HL-60 (cell line): ENCODE measurements around the gene GSTT2.
A peak's percentile ranks its signal among the peaks of the same experiment; 100 is the strongest.

ENCODE experiments used
- DNase-seq, 2 experiments: peaks; one replicate each; pipeline ENCODE4 v3.0.0-alpha.2; 2010 to 2020; ENCODE audit warnings: low read depth in 1 of 2, low spot score in 1 of 2
- H3K27ac ChIP-seq: fragments of 250-450 bp; sonication (Bioruptor Pico); replicated peaks from 2 replicates; pipeline ENCODE4 v1.5.1; 2020; ENCODE audit warnings: mild to moderate bottlenecking, moderate library complexity
- H3K27me3 ChIP-seq: fragments of 250-450 bp; sonication (Bioruptor Pico); 2 replicates; pipeline ENCODE4 v1.5.1; 2021; ENCODE audit warnings: mild to moderate bottlenecking, moderate library complexity; ENCODE audit not compliant: insufficient read depth, poor library complexity, severe bottlenecking
- H3K4me3 ChIP-seq: replicated peaks from 2 replicates; pipeline ENCODE4 v1.5.1; 2011; ENCODE audit warnings: mild to moderate bottlenecking, control low read depth, low read length; ENCODE audit not compliant: insufficient read depth
- CTCF ChIP-seq: IDR thresholded peaks from one replicate; pipeline ENCODE4 v1.5.1; 2011; ENCODE audit warnings: low read length, control low read depth, inconsistent platforms; ENCODE audit not compliant: insufficient read depth
- GABPA ChIP-seq: IDR thresholded peaks from 2 replicates; pipeline ENCODE4 v1.6.1; 2012; ENCODE audit warnings: low read depth
- POLR2AphosphoS5 ChIP-seq: IDR thresholded peaks from 2 replicates; pipeline ENCODE4 v1.6.1; 2012; ENCODE audit warnings: low read depth
- REST ChIP-seq: IDR thresholded peaks from 2 replicates; pipeline ENCODE4 v1.6.1; 2012; ENCODE audit warnings: low read depth; ENCODE audit not compliant: insufficient replicate concordance
- SPI1 ChIP-seq: IDR thresholded peaks from 2 replicates; pipeline ENCODE4 v1.6.1; 2012; ENCODE audit warnings: low read depth, mild to moderate bottlenecking, borderline replicate concordance

The GSTT2 gene

GRCh38 chr22:24006207-24006913 is 26.4 kb downstream of the GSTT2 start:
- TF ChIP-seq SPI1: no peak
- TF ChIP-seq GABPA: no peak
- no peak for TF ChIP-seq REST
- no peak for TF ChIP-seq POLR2AphosphoS5
- TF ChIP-seq CTCF: no peak
- no peak overlapping the region for H3K4me3 ChIP-seq
- no peaks in the 10 kb centered on the region for H3K27me3 ChIP-seq
- H3K27ac ChIP-seq: no peak overlapping the region
- DNase-seq: no peak

- no peak overlapping the region for H3K27ac ChIP-seq
- H3K27me3 ChIP-seq: no peaks in the 10 kb centered on the region
- no peak for TF ChIP-seq GABPA
- no peak for TF ChIP-seq SPI1
- no peak for TF ChIP-seq REST
- TF ChIP-seq CTCF: no peak
- TF ChIP-seq POLR2AphosphoS5: no peak
- no peak overlapping the region for H3K4me3 ChIP-seq
- DNase-seq: no peak
Observed at GRCh38 chr22:24006914-24007214, 26.9 kb downstream of the GSTT2 start.

- no peaks in the 10 kb centered on the region for H3K27me3 ChIP-seq
- TF ChIP-seq SPI1 (peak; percentile 58; the same call in 1 of the 2 replicates), CTCF (no peak)
- no peak for DNase-seq
- no peak overlapping the region for H3K4me3 ChIP-seq
- no peak overlapping the region for H3K27ac ChIP-seq
Observed at GRCh38 chr22:24007253-24008021, 27.5 kb downstream of the GSTT2 start.
